Immature natural killer cell (primary cell): ENCODE measurements around the gene PTBP1. TPM values are rescaled to one million over a fixed set of nuclear protein-coding genes. Genes with fewer than 3 reads are reported as not detected.

Experiments used
- DNase-seq, 3 donors: peaks; one replicate each; pipeline ENCODE4 v3.0.0; 2022; ENCODE audit warnings: mixed read lengths in 1 of 3
- H3K27ac Mint-ChIP-seq, 6 donors: one replicate each; pipeline ENCODE4 v1.8.0; 2020; ENCODE audit warnings: mixed read lengths in 6 of 6, mild to moderate bottlenecking in 5 of 6, inconsistent platforms in 4 of 6, moderate library complexity in 3 of 6
- H3K27me3 Mint-ChIP-seq, 3 donors: one replicate each; pipeline ENCODE4 v1.8.0; 2020 to 2021; ENCODE audit warnings: low read depth in 3 of 3, mild to moderate bottlenecking in 3 of 3, mixed read lengths in 3 of 3, moderate library complexity in 3 of 3, inconsistent platforms in 1 of 3
- H3K36me3 Mint-ChIP-seq, 3 donors: one replicate each; pipeline ENCODE4 v1.8.0; 2020; ENCODE audit warnings: mixed read lengths in 3 of 3, inconsistent platforms in 2 of 3, mild to moderate bottlenecking in 2 of 3
- H3K4me1 Mint-ChIP-seq, 2 donors: one replicate each; pipeline ENCODE4 v1.8.0; 2020; ENCODE audit warnings: inconsistent platforms in 2 of 2, mild to moderate bottlenecking in 2 of 2, mixed read lengths in 2 of 2, moderate library complexity in 1 of 2
- H3K4me3 Mint-ChIP-seq, 5 donors: one replicate each; pipeline ENCODE4 v1.8.0; 2020; ENCODE audit warnings: mild to moderate bottlenecking in 5 of 5, mixed read lengths in 5 of 5, inconsistent platforms in 3 of 5, moderate library complexity in 3 of 5
- H3K9me3 Mint-ChIP-seq, 6 donors: one replicate each; pipeline ENCODE4 v1.8.0; 2020; ENCODE audit warnings: mild to moderate bottlenecking in 6 of 6, mixed read lengths in 6 of 6, inconsistent platforms in 4 of 6, moderate library complexity in 3 of 6
- polyA plus RNA-seq, 3 donors: library from polyadenylated mRNA; unstranded; fragments of 300-500 nt; fragmentation: Illumina TruSeq; gene quantifications; one replicate each; pipeline ENCODE4 v1.2.3, GENCODE V29; 2021

PTBP1 gene
- polyA plus RNA-seq: 100 to 1,000 TPM in 1 of 3 donors, 10 to 100 TPM in 2; 70.0 to 185 (median 87.8) TPM

DNA sequence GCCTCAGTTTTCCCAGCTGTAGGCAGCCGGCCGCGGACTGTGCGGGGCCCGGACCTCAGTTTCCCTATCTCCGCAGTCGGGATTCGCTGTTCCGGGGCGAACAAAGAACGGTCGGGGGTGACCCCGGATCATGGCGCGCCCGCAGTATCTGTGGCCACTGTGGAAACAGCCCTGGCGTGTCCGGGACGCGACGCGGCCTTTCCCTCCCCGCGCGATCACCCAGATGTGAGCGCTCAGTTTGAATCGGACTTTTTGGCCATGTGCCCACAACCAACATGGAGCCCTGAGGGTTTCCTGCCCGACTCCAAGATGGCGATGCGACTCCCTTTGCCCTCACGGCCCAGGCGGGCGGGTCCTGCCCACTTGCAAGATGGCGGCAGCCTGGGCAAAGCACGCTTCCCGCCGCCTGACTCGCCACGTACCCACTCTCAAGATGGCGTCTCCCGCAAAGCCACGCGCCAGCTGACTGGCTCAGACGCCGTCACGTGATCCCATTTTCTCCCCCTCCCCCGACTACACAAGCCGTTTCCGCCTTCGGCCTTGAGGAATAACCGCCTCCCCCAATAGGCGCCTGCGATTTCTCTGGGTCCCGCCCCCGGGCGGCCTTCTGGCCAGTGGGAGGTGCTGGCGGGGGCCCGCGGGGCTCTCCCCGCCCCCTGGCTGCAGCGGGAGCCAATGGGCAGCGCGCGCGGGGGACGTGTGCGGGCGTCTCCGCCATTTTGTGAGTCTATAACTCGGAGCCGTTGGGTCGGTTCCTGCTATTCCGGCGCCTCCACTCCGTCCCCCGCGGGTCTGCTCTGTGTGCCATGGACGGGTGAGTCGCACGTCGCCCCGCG is at the start of gene PTBP1:
TSS of gene PTBP1 (plus strand) at position 761 of the 836 bp plus-strand sequence. CDS start at position 807, 46 bp downstream.
- Mint-ChIP-seq H3K27ac (peak within 1 kb of the TSS; percentile 79 to 93 (median 90)), H3K9me3 (no peaks in the 10 kb centered on the region), H3K4me1 (peaks cover 34 to 39% of the 10 kb centered on the region in 2 donors), H3K36me3 (peaks cover 0 to 3% (median 0%) of the 10 kb centered on the region in 3 donors), H3K27me3 (peaks cover 10 to 26% (median 25%) of the 10 kb centered on the region in 3 donors), H3K4me3 (peak within 1 kb of the TSS; percentile 91 to 97 (median 95))
- peak; percentile 100 for DNase-seq

DNA sequence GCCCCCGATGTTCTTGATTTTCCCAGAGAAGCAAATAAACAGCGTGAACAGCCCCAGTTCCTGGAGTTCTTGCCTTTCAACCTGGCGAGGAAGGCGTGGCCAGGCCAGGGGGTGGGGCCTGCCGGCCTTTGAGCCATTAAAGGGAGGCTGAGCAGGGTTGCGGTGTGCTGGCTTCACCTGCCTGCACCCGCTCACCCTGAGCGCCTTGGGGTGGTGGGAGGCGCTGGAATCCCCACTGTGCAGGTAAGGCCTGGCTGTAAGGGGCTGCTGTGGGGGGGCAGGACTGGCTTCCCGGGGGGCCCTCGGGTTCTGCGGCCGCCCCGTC is 49.0 kb upstream of the PTBP1 start:
- DNase-seq: no peak
- Mint-ChIP-seq H3K36me3 (no peaks in the 10 kb centered on the region), H3K27ac (no peak overlapping the region), H3K27me3 (no peaks in the 10 kb centered on the region), H3K4me1 (no peaks in the 10 kb centered on the region), H3K9me3 (peaks cover 0 to 2% (median 0%) of the 10 kb centered on the region in 6 donors), H3K4me3 (no peak overlapping the region)

DNA sequence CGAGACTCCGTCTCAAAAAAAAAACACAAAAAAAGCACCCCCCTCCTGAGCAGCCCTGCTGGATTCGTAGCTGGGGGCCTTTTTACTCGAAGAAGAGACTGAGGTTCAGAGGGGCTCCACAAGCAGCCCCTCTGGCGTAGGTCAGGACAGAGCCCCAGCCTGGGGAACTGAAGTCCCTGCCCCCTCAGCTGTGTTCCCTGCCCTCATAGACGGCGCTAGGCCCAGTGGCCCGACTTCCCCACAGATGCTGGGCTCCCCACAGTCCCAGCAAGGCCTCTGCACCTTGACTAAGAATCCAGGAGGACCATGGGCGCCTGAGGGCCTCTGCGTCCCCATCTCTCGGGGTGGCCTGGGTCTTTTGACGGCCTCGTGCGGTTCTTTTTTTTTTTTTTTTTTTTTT is 47.4 kb upstream of the PTBP1 start:
- Mint-ChIP-seq H3K4me3 (no peak overlapping the region), H3K27ac (no peak overlapping the region), H3K27me3 (no peaks in the 10 kb centered on the region), H3K36me3 (no peaks in the 10 kb centered on the region), H3K4me1 (no peaks in the 10 kb centered on the region), H3K9me3 (no peaks in the 10 kb centered on the region)
- DNase-seq: no peak

DNA sequence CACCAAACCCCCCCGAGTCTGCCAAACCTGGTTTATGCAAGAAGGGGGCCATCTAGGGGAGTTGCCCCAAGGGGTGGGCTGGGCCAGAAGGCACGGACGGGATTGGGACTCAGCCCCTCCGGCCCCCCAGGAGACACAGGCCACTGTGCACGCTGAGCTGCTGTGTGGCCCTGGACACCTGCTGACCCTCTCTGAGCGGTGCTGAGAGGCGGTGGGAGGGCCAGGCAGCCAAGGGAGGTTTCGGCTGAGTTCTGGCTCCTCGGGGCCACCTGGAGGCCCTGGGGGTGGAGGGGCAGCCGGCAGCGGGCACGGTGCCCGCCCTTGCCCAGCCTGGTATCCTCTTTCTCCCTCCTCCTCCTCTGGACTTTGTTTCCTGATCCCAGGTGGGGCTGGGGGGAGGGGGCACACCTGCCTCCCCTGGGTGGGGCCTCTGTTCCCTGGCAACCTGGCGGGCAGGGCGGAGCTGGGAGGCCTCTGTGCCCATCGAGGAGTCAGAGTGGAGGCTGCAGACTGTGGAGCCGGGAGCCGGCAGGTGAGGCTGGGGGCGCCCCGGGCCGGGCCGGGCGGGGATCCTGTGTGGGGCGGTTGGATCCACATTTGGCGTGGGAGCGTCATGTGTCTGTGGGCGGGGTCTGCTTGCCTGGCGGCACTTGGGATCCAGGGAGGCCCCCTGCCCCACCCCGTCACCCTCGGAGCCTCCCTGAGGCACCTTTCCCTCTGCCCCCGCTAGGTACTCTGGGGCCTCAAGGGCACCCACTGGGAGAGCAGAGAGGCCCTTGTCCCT is 46.4 kb upstream of the PTBP1 start, which contains the start of gene MISP:
TSS of gene MISP (plus strand) at position 473 of the 784 bp plus-strand sequence. CDS start 5,835 bp downstream, outside the sequence.
- Mint-ChIP-seq H3K27ac (no peak within 1 kb of the TSS), H3K27me3 (no peaks in the 10 kb centered on the region), H3K4me1 (no peaks in the 10 kb centered on the region), H3K9me3 (no peaks in the 10 kb centered on the region), H3K4me3 (no peak within 1 kb of the TSS), H3K36me3 (no peaks in the 10 kb centered on the region)
- DNase-seq: no peak

DNA sequence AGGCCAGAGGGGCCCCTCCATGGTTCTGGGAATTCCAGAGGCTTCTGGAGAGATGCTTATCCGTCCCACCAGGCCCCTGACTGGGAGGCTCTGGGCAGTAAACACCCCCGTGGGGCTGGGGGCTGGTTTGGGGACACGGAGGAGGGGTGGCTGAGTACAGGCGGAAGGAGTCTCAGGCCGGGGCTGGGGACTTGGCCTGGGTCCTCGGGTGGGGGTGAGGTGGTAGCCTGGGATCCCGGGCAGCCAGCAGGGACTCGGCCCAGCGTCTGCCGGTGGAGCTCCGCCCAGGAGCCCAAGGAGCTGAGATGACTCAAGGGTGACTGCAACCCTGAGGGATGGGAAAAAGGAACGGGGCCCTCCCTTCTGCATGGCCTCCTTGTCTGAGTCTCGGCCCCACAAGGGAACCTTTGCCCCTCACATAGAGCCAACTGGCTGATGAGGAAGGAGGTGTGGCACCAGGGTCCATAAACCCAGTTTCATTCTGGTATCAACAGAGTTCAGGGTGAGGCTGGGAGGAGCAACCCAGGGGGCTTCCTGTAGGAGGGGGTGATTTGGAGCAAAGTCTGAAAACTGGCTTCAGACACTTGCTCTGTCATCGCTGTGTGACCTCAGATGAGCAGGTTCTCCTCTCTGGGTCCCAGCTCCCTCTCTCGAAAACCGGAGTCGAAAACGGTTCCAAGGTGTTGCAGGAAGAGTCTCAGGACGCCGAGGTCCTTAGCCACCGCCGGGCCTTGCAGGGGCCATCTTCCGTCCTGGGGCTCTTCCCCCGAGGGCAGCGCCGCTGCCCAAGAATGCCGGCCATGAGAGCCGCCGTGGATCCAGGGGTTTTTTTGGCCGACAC is 45.5 kb upstream of the PTBP1 start:
- Mint-ChIP-seq H3K36me3 (no peaks in the 10 kb centered on the region), H3K9me3 (no peaks in the 10 kb centered on the region), H3K4me1 (no peaks in the 10 kb centered on the region), H3K4me3 (no peak overlapping the region), H3K27me3 (peaks cover 0 to 2% (median 0%) of the 10 kb centered on the region in 3 donors), H3K27ac (no peak overlapping the region)
- DNase-seq: no peak

DNA sequence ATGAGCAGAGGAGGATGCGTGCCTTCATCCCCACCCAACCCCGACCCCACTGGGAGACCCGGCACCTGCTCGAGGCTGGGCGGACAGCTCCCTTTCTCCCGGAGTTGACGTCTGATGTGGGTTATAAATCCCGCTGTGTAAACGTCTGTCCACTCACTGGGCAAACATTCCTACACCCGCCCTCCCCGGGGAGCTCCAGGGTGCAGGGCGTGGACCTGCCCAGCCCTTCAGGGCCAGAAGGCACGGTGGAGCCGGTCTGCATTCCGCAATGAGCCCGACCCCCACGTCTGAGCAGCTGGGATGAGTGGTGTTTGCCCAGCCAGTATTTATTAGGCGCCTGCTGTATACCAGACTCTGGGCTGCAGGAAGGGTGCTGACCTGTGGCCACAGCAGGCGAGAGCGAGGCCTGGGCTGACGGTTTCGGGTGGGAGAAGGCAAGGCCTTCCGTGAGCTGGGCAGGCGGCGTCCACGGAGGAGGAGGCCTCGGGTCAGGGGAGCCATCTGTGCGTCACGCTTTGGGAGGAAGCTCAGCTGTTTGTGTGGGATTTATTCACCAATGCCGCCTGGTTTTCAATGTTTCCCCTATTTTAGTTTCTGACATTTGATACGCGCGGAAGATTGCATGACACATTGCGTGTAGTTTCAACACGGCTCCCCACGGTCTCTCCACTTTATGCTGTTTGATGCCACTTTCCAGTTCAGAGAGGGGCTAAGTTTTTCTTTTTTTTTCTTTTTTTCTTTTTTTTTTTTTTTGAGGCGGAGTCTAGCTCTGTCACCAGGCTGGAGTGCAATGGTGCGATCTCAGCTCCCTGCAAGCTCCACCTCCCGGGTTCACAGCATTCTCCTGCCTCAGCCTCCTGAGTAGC is 44.4 kb upstream of the PTBP1 start:
- H3K27ac Mint-ChIP-seq: no peak overlapping the region
- no peaks in the 10 kb centered on the region for H3K4me1 Mint-ChIP-seq
- no peak for DNase-seq
- H3K27me3 Mint-ChIP-seq: peaks cover 0 to 2% (median 0%) of the 10 kb centered on the region in 3 donors
- no peaks in the 10 kb centered on the region for H3K36me3 Mint-ChIP-seq
- H3K4me3 Mint-ChIP-seq: no peak overlapping the region
- H3K9me3 Mint-ChIP-seq: no peaks in the 10 kb centered on the region

DNA sequence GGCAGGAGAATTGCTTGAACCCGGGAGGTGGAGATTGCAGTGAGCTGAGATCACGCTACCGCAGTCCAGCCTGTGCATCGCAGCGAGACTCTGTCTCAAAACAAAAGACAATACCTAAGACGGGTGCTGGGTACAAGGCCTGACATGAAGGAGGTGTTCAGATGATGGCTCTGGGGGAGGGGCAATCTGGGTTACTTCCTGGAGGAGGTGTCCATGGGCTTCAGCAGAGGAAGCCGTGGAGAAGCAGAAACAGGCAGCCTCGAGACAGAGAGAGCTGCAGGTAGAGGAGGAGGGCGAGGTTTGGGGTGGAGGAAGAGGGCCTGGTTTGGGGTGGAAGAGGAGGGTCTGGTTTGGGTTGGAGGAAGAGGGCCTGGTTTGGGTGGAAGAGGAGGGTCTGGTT is 42.7 kb upstream of the PTBP1 start:
- DNase-seq: no peak
- H3K36me3 Mint-ChIP-seq: no peaks in the 10 kb centered on the region
- H3K9me3 Mint-ChIP-seq: peaks cover 0 to 4% (median 1%) of the 10 kb centered on the region in 6 donors
- H3K27me3 Mint-ChIP-seq: peaks cover 0 to 2% (median 2%) of the 10 kb centered on the region in 3 donors
- H3K27ac Mint-ChIP-seq: no peak overlapping the region
- H3K4me3 Mint-ChIP-seq: no peak overlapping the region
- no peaks in the 10 kb centered on the region for H3K4me1 Mint-ChIP-seq

DNA sequence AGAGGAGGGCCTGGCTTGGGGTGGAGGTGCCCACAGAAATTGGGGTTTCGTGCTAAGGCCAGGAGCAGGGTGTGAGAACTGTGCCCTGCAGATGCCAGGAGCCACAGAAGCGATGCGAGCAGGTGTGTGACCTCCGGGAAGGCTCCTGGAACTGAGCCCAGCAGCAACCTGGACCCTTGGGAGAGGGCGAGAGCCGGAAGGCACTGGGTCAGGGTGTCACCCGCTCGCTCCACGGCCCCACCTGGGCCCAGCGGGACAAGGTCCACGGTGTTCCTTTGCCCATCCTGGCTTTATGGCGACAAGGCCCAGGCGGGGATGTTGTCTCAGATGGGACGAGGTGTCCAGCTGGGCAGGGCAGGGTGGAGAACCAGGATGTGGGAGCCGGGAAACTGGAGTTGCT is 42.2 kb upstream of the PTBP1 start:
- no peak for DNase-seq
- Mint-ChIP-seq H3K27ac (no peak overlapping the region), H3K9me3 (peaks cover 0 to 5% (median 3%) of the 10 kb centered on the region in 6 donors), H3K4me3 (no peak overlapping the region), H3K27me3 (peaks cover 0 to 2% (median 2%) of the 10 kb centered on the region in 3 donors), H3K36me3 (no peaks in the 10 kb centered on the region), H3K4me1 (no peaks in the 10 kb centered on the region)

DNA sequence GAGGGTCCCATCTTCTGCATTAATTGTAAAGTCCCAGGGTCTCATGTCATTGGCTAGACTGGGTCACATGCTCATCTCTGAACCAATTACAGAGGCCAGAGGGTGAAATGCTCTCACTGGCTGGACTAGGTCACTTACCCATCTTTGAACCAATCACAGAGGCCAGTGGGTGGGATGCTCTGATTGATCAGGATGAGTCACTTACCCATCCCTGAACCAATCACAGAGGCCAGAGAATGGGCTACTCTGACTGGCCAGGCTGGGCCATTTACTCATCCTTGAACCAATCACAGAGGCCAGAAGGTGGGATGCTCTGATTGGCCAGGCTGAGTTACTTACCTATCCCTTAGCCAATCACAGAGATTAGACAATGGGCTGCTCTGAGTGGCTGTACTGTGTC is 41.0 kb upstream of the PTBP1 start:
- DNase-seq: no peak
- H3K9me3 Mint-ChIP-seq: peaks cover 0 to 5% (median 3%) of the 10 kb centered on the region in 6 donors
- no peaks in the 10 kb centered on the region for H3K4me1 Mint-ChIP-seq
- peaks cover 0 to 2% (median 2%) of the 10 kb centered on the region in 3 donors for H3K27me3 Mint-ChIP-seq
- H3K4me3 Mint-ChIP-seq: no peak overlapping the region
- no peak overlapping the region for H3K27ac Mint-ChIP-seq
- H3K36me3 Mint-ChIP-seq: no peaks in the 10 kb centered on the region

DNA sequence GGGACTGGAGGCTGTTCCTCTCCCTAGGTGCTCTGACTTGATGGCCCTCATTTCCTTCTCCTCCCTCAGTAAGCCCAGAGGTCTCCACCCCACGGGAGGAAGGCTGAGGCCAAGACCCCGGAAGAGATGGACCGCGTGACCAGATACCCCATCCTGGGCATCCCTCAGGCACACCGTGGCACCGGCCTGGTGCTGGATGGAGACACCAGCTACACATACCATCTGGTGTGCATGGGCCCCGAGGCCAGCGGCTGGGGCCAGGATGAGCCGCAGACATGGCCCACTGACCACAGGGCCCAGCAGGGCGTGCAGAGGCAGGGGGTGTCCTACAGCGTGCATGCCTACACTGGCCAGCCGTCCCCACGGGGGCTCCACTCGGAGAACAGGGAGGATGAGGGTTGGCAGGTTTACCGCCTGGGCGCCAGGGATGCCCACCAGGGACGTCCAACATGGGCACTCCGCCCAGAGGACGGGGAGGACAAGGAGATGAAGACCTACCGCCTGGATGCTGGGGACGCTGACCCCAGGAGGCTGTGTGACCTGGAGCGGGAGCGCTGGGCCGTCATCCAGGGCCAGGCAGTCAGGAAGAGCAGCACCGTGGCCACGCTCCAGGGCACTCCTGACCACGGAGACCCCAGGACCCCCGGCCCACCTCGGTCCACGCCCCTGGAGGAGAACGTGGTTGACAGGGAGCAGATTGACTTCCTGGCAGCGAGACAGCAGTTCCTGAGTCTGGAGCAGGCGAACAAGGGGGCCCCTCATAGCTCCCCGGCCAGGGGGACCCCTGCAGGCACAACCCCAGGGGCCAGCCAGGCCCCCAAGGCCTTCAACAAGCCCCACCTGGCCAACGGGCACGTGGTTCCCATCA is 40.2 kb upstream of the PTBP1 start:
- Mint-ChIP-seq H3K27ac (no peak overlapping the region), H3K9me3 (peaks cover 0 to 5% (median 3%) of the 10 kb centered on the region in 6 donors), H3K36me3 (no peaks in the 10 kb centered on the region), H3K4me3 (no peak overlapping the region), H3K4me1 (no peaks in the 10 kb centered on the region), H3K27me3 (peaks cover 1 to 2% (median 2%) of the 10 kb centered on the region in 3 donors)
- no peak for DNase-seq

DNA sequence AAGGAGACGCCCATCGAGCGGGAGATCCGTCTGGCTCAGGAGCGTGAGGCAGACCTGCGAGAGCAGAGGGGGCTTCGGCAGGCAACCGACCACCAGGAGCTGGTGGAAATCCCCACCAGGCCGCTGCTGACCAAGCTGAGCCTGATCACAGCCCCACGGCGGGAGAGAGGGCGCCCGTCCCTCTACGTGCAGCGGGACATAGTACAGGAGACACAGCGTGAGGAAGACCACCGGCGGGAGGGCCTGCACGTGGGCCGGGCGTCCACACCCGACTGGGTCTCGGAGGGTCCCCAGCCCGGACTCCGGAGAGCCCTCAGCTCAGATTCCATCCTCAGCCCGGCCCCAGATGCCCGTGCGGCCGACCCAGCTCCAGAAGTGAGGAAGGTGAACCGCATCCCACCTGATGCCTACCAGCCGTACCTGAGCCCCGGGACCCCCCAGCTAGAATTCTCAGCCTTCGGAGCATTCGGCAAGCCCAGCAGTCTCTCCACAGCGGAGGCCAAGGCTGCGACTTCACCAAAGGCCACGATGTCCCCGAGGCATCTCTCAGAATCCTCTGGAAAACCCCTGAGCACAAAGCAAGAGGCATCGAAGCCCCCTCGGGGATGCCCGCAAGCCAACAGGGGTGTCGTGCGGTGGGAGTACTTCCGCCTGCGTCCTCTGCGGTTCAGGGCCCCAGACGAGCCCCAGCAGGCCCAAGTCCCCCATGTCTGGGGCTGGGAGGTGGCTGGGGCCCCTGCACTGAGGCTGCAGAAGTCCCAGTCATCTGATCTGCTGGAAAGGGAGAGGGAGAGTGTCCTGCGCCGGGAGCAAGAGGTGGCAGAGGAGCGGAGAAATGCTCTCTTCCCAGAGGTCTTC is 39.2 kb upstream of the PTBP1 start:
- Mint-ChIP-seq H3K4me1 (no peaks in the 10 kb centered on the region), H3K27me3 (peaks cover 1 to 2% (median 2%) of the 10 kb centered on the region in 3 donors), H3K27ac (no peak overlapping the region), H3K4me3 (no peak overlapping the region), H3K36me3 (no peaks in the 10 kb centered on the region), H3K9me3 (peaks cover 0 to 5% (median 3%) of the 10 kb centered on the region in 6 donors)
- no peak for DNase-seq
